ENCODE measurements around the gene ERICH4. TPM values are rescaled to one million over a fixed set of nuclear protein-coding genes. Genes with fewer than 3 reads are reported as not detected.
A peak's percentile ranks its signal among the peaks of the same experiment; 100 is the strongest.
"Not testable (repeated sequence)": the region's sequence is repeated elsewhere in the genome, so short reads cannot be mapped to it uniquely, and the experiment has no call there.

ERICH4 gene
- total RNA-seq, 1 donor from 2014 or later = not detected

DNA sequence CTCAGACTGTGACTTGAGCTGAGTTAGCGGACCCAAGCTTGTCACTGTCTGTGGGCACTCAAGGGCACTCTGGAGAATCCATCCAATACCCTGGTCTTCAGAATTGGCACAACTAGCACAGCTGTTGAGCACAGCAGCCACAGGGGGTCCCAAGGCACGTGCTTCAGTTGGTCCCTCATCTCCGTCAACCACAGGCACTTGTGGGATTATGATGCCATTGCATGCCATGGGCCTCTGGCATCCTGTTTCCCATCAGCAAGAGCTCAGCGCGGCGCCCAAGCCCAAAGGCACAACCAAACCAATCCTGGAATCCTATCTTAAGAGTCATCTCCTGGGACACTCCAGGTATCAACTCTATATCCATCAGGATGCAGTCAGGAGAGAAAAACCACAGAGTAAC is 12.0 kb upstream of the ERICH4 start:
- intact Hi-C loops (cut with micrococcal nuclease) = no loop called here
- DNase-seq = no peak

GRCh38 chr19:41431426-41432386 is 11.2 kb upstream of the ERICH4 start:
- DNase-seq (peak; percentile 88), ATAC-seq (peak; percentile 82)
- intact Hi-C loops (cut with micrococcal nuclease) = no loop called here

More for the DNA sequence above, 12.0 kb upstream of the ERICH4 start:
- ATAC-seq = no peak

DNA sequence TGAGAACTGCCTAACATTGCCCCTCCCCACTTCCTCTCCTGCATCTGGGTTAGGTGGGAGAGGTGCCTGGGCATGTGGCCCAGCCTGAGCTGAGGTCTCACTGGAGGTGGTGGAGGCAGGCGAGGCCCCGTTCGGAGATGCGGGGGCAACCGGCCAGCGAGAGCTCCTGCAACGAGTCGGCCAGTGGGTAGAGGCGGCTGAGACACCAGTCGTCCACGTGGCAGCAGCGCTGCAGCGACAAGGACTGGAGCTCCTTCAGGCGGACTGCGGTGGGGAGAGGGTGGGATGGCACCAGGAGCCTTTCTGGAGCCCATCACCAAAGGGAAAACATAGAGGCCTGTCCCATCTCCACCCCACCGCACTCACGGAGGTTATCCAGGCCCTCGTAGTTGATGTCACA is 9.8 kb upstream of the ERICH4 start:
- ATAC-seq = no peak
- DNase-seq = no peak
- intact Hi-C loops (cut with micrococcal nuclease) = no loop called here

GRCh38 chr19:41434450-41434849 is 8.5 kb upstream of the ERICH4 start:
- no peak for DNase-seq
- no peak for ATAC-seq
- intact Hi-C loops (cut with micrococcal nuclease) = no loop called here

DNA sequence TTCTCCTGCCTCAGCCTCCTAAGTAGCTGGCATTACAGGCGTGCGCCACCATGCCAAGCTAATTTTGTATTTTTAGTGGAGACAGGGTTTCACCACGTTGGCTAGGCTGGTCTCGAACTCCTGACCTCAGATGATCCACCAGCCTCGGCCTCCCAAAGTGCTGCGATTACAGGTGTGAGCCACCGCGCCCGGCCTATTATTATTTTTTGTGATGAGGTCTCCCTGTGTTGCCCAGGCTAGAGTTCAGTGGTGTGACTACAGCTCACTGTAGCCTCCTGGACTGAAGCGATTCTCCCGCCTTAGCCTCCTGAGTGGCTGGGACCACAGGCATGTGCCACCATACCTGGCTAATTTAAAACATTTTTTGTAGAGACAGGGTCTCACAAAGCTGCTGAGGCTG is 7.6 kb upstream of the ERICH4 start:
- ATAC-seq; DNase-seq; intact Hi-C loops (cut with micrococcal nuclease): not testable (repeated sequence)

DNA sequence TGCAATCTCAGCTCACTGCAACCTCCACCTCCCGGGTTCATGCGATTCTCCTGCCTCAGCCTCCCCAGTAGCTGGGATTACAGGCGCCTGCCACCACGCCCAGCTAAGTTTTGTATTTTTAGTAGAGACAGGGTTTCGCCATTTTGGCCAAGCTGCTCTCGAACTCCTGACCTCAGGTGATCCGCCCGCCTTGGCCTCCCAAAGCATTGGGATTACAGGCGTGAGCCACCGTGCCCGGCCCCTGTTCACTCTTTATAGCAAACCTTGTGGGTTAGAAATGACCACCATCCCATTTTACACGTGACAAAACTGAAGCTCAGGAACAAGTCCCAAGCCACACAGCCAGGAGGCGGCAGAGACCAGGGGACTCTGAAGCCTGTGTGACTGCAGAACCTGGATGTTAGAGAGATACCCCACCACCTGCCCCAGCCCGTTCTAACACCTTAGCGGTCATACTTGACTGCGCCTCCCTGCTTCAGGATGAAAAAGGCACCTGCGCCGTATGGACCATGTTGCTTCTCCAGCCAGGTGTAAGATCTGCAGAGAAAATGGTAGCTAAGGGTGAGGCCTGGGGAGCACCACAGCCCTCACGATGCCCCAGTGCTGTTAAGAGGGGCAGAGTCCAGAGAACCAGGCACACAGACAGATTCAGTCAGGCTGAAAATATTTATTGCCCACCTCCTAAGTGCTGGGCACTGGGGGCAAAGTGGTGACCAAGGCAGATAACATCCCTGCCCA is 6.9 kb upstream of the ERICH4 start:
- DNase-seq (no peak), ATAC-seq (no peak)
- intact Hi-C loops (cut with micrococcal nuclease) = no loop called here

GRCh38 chr19:41436674-41436951 is 6.3 kb upstream of the ERICH4 start:
- DNase-seq = no peak
- ATAC-seq = no peak
- intact Hi-C loops (cut with micrococcal nuclease) = no loop called here

DNA sequence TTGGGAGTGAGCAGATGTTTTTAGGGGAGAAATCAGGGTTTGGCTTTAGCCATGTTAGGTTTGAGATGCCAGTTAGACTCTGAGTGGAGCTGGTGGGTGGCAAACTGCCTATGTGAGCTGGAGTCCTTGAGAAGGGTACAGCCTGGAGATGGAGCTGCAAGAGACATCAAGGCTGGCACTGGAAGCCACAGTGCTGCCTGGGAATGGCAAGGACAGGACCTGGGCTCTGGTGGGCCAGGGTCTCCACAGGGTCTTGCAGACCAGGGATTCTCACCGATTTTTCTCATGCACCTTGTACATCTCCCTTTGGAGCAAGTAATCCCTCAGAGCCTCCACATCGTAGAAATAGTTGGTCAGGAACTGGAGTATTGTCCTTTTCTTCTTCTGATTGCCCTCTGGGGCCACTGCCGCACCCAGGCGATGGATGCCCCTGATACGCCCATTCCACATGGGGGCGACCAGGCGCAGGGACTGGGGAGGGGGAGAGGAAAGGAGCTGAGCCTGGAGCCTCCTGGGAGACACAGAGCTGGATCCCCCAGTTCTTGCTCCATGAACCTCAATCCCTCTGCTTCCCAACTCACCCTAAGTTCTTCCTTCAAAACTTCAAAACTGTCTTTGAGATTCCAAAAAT is 4.9 kb upstream of the ERICH4 start:
- ATAC-seq (no peak), DNase-seq (no peak)
- intact Hi-C loops (cut with micrococcal nuclease) = no loop called here

DNA sequence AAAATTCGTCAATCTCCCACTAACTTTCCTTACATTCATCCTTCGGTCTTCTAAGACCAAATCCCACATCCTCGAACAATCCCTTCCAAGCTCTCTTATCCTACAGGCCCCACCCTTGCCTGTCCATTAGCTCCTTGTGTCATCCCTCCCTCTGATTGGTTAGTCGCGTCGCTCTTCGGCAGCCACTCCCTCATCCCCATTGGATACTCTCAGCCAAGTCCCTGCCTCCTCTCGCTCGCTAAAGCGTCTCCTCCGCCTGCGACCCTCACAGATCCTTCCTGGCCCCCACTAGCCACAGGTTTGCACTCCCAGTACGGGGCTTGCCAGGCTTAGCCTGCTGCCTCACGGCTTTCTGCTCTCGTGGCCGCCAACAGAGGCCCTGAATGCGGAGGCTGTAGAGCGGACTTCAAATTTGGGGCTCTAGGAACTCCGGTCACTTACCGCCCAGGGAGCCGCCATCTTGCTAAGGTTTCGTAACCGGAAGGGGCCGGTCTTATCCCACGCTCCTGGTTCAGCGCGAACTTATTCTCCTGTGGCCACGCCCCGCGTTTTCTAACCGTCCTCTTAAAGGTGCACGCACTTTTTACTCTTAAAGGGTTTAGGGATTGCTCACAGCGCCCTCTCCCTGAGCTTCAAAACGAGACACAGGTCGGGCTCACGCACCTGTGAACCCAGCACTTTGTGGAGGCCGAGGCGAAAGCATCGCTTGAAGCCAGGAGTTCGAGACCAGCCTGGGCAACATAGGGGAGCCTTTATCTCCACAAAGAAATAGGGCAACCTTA is 3.3 kb upstream of the ERICH4 start, which contains the start of gene DMAC2:
TSS of gene DMAC2 (minus strand) at position 472 of the 782 bp plus-strand sequence. CDS start at position 459, 13 bp downstream.
- peak; percentile 97 for ATAC-seq
- DNase-seq = peak; percentile 96
- intact Hi-C loops (cut with micrococcal nuclease) = loop anchor here (10.0 kb wide), 1 partner anchor 95 kb away; no protein-coding TSS in a partner anchor

DNA sequence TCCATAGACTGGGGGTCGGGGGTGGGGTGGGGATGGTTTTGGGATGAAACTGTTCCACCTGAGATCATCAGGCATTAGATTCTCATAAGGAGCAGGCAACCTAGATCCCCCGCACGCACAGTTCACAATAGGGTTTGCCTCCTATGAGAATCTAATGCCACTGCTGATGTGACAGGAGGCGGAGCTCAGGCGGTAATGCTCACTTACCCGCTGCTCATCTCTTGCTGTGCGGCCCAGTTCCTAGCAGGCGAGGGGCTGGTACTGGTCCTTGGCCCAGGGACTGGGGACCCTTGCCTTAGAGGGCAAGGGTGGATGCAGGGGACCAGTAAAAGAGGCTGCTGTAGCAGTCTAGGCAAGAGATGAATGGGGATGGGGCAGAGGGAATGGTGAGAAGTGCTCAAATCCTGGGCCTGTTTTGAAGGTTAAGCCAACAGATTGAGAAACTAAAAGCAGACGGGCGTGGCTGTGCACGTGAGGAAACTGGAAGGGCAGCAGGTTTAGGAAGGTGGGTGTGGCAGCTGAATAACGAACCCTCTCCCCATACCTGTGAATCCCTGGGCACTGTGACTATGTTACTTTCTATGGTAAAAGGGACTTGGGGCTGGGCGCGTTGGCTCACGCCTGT is 1.5 kb upstream of the ERICH4 start:
- ATAC-seq (no peak), DNase-seq (no peak)
- intact Hi-C loops (cut with micrococcal nuclease) = loop anchor here (10.0 kb wide), 1 partner anchor 93 kb away; no protein-coding TSS in a partner anchor

DNA sequence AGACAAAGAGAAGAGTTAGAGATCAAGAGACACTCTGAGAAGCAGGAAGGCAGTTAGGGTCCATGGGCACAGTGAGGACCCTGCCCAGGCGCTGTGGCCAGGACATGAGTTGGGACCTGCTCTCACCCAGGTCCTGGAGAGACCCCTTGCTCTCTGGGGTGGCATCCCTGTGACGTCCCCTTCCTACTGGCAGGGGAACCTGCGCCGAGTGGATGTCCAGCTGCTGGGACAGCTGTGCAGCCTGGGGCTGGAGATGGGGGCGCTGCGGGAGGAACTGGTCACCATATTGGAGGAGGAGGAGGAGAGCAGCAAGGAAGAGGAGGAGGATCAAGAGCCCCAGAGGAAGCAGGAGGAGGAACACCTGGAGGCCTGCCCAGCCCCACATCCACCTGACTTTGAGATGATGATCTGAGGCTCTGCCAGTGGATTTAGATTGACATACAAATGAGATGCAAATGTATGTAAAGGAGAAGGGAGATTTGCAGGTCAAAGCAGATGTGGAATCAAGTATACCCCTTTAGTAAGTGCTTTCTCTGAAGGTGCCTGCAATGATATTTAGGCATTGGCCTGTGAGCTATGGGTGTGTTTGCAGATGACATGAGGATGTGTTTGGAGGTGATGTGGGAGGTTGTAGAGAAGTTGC is 978 bp downstream of the ERICH4 start:
- intact Hi-C loops (cut with micrococcal nuclease) = loop anchor here (10.0 kb wide), 1 partner anchor 91 kb away; no protein-coding TSS in a partner anchor
- ATAC-seq = no peak
- no peak for DNase-seq

DNA sequence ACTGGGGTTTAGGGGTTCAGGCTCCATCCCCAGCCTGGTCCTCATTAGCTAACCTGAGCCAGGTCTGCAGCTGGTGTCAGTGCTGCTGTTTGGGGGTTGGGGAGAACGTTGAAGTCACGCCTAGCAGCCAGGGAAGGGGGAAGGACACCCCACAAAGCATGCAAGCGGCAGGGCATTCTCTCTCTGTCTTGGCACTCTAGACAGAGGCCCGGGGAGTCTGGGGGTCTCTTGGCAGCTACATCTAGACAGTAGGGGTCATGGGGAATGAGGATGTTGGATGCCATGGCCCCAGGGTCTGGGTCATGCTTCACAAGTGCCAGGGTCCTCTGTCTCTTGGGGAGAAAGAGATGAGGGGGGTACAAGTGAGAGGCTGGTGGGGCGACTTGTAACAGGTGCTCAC is 2.6 kb downstream of the ERICH4 start:
- intact Hi-C loops (cut with micrococcal nuclease) = loop anchor here (10.0 kb wide), 1 partner anchor 89 kb away; no protein-coding TSS in a partner anchor
- ATAC-seq (no peak), DNase-seq (no peak)

- DNase-seq = no peak
- intact Hi-C loops (cut with micrococcal nuclease) = loop anchor here (10.0 kb wide), 1 partner anchor 87 kb away; no protein-coding TSS in a partner anchor
- peak; percentile 42 for ATAC-seq
These were observed 4.9 kb downstream of the ERICH4 start for GRCh38 chr19:41447732-41448332.

- intact Hi-C loops (cut with micrococcal nuclease) = loop anchor here (10.0 kb wide), 1 partner anchor 86 kb away; no protein-coding TSS in a partner anchor
- DNase-seq (peak; percentile 82), ATAC-seq (peak; percentile 94)
These were observed 6.3 kb downstream of the ERICH4 start for GRCh38 chr19:41449079-41449864.

GRCh38 chr19:41449865-41450178 is 6.9 kb downstream of the ERICH4 start:
- DNase-seq (no peak), ATAC-seq (no peak)
- intact Hi-C loops (cut with micrococcal nuclease) = loop anchor here (10.0 kb wide), 2 partner anchors 85 to 115 kb away; no protein-coding TSS in a partner anchor

DNA sequence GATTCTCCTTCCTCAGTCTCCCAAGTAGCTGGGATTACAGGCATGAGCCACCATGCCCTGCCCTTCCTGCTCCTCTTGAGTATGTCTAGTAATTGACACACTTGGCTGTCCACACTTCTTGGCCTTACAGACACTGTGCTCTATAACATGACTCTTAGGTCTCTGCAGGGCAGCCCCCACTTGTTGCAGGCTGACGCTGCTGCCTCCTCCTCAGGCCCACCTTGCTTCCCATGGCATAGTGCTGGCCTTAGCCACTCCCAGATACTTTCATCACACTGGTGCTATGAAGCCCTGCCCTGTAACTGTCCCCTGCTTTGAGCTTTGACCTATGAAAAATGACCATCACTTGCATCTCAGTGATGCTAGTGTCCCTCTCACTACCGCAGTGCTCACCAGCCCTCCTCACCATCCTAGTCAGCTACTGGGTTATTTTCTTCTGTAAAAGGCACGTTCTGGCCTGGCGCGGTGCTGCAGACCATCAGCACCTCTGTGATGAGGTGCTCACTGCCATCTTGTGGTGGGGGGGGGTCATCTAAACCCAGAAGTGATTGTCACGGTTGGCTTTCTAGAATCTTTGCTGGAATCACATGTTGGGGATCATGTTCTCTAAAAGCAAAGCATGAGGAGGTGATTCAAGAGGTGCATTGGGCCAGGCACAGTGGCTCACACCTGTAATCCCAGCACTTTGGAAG is 9.8 kb downstream of the ERICH4 start:
- intact Hi-C loops (cut with micrococcal nuclease) = loop anchor here (10.0 kb wide), 1 partner anchor 112 kb away; no protein-coding TSS in a partner anchor
- no peak for DNase-seq
- no peak for ATAC-seq
